Endothelial cell of umbilical vein (primary cell): ENCODE measurements around the gene TYROBP.

ENCODE experiments used
- CTCF ChIP-seq, 2 donors: IDR thresholded peaks; 1 replicate in 1 of 2; 2 replicates in 1 of 2; pipeline ENCODE4 v1.5.1; 2011; ENCODE audit warnings: low read length in 2 of 2, mild to moderate bottlenecking in 2 of 2, moderate library complexity in 2 of 2, control low read depth in 1 of 2, inconsistent platforms in 1 of 2, low read depth in 1 of 2; ENCODE audit not compliant: insufficient read depth in 1 of 2; ENCODE audit errors: extremely low read depth in 1 of 2
- EZH2 ChIP-seq: IDR thresholded peaks from 2 replicates; pipeline ENCODE4 v1.6.1; 2012; ENCODE audit warnings: borderline replicate concordance, low read depth, mild to moderate bottlenecking, moderate library complexity, low read length, inconsistent platforms; ENCODE audit not compliant: severe bottlenecking
- FOS ChIP-seq: IDR thresholded peaks from 2 replicates; pipeline ENCODE4 v1.6.1; 2011; ENCODE audit warnings: mild to moderate bottlenecking, low read length, moderate library complexity, borderline replicate concordance; ENCODE audit not compliant: insufficient read depth
- GATA2 ChIP-seq: IDR thresholded peaks from 2 replicates; pipeline ENCODE4 v1.7.0; 2011; ENCODE audit warnings: low read depth, mild to moderate bottlenecking, moderate library complexity, mixed read lengths, low read length; ENCODE audit not compliant: insufficient read length, insufficient read depth
- JUN ChIP-seq: IDR thresholded peaks from 2 replicates; pipeline ENCODE4 v1.6.1; 2011; ENCODE audit warnings: borderline replicate concordance, low read depth; ENCODE audit not compliant: insufficient read length, insufficient read depth
- MAX ChIP-seq: IDR thresholded peaks from 2 replicates; pipeline ENCODE4 v1.6.1; 2011; ENCODE audit not compliant: insufficient read depth, insufficient read length
- POLR2A ChIP-seq: IDR thresholded peaks from 2 replicates; pipeline ENCODE4 v1.6.1; 2012; ENCODE audit warnings: low read depth, mild to moderate bottlenecking, control low read depth, low read length
- POLR2AphosphoS5 ChIP-seq: IDR thresholded peaks from 2 replicates; pipeline ENCODE4 v1.6.1; 2012; ENCODE audit warnings: low read depth, mild to moderate bottlenecking, control low read depth, low read length, moderate library complexity; ENCODE audit not compliant: insufficient read depth

- no peak for TF ChIP-seq POLR2AphosphoS5
- no peak for TF ChIP-seq CTCF (IDR thresholded peaks at IDR 0.05; ENCODE audit: extremely low read depth in 1 of 2, insufficient read depth in 1 of 2, low read depth in 1 of 2, low read length in 2 of 2)
- no peak for TF ChIP-seq POLR2A
- TF ChIP-seq MAX = no peak
- no peak for TF ChIP-seq GATA2
- TF ChIP-seq EZH2 = peak; percentile 42
- no peak for TF ChIP-seq FOS
- TF ChIP-seq JUN = no peak
Observed at GRCh38 chr19:35868823-35869326, 39.2 kb downstream of the TYROBP start.
